ENCODE data around the gene ZBTB22.
A peak's percentile ranks its signal among the peaks of the same experiment; 100 is the strongest.

Gene ZBTB22

DNA sequence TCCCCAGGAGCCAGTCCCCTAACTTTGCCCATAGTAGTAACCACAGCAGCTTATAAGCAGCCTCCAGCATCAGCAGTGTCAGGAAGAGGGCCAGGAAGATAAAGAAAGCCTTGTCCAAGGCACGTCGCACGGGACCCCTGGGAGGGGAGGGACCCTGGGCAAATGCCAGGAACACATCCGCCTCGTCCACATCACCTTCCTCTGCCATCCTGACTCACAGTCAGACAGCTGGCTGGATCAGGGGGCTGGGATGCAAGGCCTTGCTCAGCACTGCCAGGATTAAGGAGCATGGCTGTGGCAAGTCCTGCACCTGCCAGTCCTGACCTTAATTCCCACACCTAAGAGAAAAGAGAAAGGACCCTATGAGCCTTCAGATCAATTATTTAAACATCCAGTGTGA lies 11.5 kb upstream of the ZBTB22 start:
- DNase-seq, result no peak

GRCh38 chr6:33324125-33324524 lies 6.6 kb upstream of the ZBTB22 start:
- no peak for DNase-seq

DNA sequence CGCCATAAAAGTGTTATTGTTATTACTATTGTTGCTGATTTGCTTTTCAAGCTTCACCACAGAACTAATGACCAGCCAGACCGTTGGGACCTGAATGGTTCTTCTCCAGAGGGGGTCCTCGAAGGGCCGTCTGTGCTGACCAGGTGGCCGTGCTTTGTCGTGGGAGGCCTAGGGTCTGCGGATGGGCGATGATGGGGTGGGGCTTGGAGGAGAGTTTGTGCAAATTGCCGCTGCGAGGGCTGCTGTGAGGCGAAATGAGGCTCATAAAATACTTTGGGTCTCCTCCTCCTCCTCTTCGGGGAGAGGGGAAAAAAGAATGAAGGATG lies 6.0 kb upstream of the ZBTB22 start:
- no peak for DNase-seq

DNA sequence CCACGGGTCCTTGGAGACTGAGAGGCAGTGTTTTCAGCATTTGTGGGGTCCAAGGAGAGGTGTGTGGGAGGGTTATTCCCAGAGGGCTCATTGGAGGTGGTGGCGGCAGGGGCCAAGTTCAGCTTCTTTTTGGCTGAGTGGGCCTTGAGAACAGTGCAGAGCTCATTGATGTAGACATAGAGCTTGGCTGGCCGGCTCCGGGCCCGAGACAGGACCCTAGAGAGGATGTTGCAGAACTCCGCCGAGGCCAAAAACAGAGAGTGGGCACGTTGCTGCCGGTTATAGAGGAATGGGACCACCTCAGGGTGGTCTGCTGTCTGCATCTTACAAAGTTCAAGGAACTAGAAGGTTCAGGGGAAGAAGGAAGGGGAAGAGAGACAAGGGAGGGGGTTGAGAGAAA lies 3.7 kb upstream of the ZBTB22 start:
- no peak for DNase-seq

DNA sequence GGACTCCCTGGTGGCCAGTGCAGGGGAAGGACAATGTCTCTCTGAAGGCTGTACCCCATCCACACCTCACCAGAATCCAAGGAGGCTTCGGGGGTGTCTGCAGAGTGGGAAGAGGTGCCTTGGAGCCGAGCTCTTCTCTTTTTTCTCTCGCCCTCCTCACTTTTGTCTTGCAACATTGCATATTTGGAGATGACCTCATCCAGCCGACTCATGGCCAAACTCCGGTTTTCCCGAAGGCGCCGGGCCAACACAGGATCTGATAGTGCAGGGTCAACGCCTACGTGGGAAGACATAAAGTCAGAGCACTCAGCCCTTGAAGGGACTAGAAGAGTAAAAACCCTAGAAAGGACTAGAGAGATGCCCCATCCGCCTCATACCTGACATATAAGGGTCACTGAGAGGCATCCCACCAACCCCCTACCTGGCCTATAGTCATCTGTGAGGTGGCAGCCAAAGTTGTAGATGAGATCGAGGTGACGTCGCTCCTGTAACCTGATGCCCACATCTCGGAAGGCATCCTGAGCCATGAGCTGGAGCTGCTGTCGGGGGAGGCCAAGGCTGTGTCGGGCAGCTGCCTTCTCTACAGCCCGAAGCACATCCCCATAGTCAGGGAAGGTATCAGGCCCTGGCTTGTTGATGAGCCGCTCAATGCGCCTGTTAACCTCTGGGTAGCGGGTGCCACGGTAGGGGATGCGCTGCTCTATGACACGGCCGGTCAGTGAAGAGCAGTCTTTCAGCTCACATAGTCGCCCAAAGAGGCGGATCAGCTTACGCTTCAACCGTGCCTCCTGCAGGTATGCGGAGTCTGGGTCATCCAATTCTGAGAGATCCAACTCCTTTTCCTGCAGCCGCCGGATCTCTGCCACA lies 3.0 kb upstream of the ZBTB22 start:
- DNase-seq, result no peak

DNA sequence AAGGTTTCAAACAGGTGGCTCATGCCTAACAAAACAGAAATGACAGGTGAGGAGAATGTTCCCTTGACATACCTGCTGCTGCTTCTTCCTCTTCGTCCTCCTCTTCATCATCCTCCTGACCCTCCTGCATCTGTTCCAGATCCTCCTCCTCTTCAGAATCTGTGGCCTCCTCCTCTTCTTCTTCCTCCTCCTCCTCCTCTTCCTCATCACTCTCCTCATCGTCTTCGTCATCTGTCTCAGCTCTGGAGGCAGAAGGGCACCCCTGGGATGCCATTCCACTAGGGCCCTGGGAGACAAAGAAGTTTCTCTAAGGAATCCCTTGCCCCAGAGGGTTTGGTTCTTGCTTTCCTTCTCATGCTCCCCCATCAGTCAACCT lies 2.4 kb upstream of the ZBTB22 start:
- no peak for DNase-seq

GRCh38 chr6:33318426-33319073 lies 1.0 kb upstream of the ZBTB22 start:
- no peak for DNase-seq

GRCh38 chr6:33317419-33317668 lies 200 bp downstream of the ZBTB22 start:
- no peak for DNase-seq

DNA sequence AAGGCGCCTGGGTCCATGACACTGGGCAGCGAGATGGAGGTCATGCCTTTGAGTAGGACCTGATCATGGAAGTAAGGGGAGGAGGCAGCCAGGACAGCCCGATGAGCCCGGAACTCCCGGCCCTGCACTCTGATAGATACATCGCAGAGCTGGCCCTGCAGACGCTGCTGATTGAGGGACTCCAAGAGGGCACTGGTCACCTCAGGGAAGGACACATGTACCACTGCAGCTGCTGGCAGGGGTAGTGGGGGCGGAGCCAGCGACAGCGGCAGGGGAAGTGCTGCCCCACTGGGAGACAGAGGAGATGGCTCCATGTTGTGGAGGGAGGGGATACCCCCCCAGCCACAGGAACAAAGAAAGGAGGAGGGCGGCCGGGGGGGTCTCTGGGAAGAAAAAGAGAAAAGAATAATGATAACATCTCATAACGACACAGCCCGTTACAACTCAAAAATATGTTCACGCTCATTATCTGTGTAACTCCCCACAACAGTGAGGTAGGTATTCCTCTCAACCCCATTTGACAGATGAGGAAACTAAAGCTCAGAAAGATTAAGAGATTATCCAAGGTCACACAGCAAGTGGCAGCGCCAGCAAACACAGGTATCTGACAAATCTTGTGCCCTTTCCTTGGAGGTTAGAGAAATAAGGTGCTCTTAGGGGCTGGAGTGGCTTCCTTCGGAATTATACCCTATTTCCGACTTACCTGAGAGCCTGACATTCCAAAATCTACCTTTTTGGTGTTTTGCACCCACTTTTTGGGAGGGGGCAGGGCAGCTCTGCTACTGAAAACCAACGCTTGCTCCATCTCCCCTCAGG lies 733 bp downstream of the ZBTB22 start:
- DNase-seq, result no peak

GRCh38 chr6:33315793-33316602 lies 1.5 kb downstream of the ZBTB22 start:
- no peak for DNase-seq

- DNase-seq, result no peak
Measured at GRCh38 chr6:33314943-33315792, 2.4 kb downstream of the ZBTB22 start.

DNA sequence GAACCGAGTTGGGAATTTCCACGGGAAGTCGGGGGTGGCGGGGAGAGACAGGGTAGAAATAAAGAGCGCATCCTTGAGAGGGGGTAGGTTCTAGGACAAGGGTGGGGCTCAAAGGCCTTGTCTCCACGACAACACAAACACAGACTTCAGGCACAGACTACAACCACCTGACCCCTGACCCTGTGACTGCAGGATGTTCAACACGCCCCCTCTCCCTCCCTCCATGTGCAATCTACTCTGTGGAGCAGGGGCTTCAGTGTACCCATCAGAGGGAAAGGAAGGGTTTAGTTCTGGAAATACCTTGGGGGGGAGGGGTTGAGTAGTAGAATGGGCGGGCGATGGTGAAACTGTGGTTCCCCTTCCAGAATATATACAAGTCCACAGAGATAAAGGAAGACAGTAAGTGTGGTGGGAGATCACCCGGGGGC lies 3.0 kb downstream of the ZBTB22 start:
- peak; percentile 68 for DNase-seq

GRCh38 chr6:33313709-33314514 lies 3.6 kb downstream of the ZBTB22 start, which contains the start of gene TAPBP:
TSS of gene TAPBP (minus strand) at chr6:33314078. CDS start at chr6:33314041, 37 bp downstream.
- DNase-seq, result peak; percentile 86

DNA sequence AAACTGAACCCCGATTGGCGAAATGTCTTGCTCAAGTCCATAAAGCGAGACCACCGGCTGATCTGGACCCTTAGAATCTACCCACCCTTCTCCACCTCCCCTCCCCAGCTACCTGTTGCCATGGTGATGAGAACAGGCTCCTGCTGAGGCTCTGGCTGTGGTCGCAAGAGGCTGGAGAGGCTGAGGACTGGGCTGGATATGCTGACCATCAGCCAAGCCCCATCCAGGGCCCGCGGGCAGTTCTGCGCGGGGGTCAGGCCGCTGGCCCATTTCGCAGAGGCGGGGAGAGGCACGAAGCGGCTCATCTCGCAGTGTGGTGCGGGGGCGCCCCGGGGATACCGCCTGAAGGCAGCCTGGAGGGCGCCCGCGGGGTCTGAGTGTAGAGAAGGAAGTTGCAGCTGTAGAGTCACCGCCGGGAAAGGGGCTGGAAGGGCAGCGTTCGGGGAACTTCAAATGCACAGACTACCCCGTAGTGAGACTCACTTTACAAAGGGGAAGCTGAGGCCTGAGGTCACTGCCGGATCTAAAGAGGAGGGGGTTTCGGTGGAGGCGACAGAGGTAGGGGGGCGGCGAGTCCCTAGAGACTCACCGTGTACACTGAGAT lies 4.3 kb downstream of the ZBTB22 start:
- DNase-seq, result peak; percentile 40

GRCh38 chr6:33312361-33313104 lies 5.0 kb downstream of the ZBTB22 start:
- peak; percentile 78 for DNase-seq

DNA sequence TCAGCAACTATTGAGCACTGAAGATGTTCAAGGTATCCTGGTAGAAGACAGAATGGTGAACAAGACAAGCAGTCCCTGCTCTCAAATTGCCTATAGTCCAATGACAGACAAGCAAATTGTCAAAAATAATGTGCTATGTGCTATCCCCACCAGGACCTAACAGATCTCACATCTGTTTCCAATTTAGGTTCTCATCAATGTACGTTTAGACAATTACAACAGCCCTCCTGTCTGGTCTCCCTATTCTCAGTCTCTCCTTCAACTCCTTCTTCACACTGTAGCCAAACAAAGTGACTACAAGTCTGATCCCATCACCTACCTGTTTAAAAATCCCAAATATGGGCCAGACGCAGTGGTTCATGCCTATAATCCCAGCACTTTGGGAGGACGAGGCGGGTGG lies 11.2 kb downstream of the ZBTB22 start:
- no peak for DNase-seq

DNA sequence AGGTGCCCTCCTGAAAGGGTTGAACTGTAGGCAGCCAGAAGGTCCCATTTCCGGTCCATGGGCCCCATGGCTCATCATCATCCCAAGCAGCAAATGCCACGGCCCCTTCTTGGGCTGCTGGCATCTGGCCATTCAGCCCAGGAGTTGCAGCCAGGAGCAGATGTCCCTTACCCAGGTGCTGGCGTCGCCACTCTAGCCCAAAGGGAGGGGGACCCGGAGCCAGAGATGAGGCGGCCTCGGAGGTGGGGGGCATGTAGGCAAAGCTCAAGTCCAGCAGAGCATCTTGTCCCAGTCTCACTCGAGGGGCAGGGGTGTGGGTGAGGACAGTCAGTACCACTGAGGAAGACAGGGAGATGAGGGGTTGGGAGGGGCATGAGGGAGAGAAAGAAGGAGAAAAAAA lies 12.5 kb downstream of the ZBTB22 start:
- DNase-seq, result no peak

DNA sequence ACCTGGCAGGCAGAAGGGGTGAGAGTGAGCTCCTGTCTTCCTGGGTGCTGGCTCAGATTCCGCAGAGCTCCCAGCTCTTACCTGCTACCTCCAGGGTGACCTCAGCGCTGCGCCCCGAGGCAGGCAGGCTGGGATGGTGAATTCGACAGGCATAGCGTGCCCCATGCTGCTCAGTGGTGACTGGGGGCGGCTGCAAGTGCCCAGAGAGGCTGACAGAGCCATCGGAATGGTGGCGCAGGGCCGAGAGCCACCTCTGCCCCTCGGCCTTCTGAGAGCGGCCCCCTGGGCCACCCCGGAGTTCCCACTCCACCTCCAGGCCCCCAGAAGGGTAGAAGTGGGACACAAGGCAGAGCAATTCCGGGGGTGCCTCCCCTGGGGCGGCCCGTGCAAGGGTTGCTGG lies 13.3 kb downstream of the ZBTB22 start:
- no peak for DNase-seq

GRCh38 chr6:33301877-33302276 lies 15.7 kb downstream of the ZBTB22 start:
- no peak for DNase-seq

All from stimulated activated CD4-positive, alpha-beta T cell treated with anti-CD3 and anti-CD28 coated beads, Interleukin-1b, Interleukin-23, amount 100 ng/mL, for 48 hours (primary cell).